Keratinocyte (primary cell): ENCODE measurements around the gene SULT1A1. TPM values are rescaled to one million over a fixed set of nuclear protein-coding genes. Genes with fewer than 3 reads are reported as not detected.

Experiments
- DNase-seq: peaks from one replicate; pipeline ENCODE4 v3.0.0-alpha.2; 2011; ENCODE audit warnings: low read depth, missing footprints, low spot score
- FAIRE-seq: peaks from 2 replicates; lab custom pipeline; 2011; peaks lifted over from hg19 to GRCh38; lab: Jason Lieb, UNC
- H2AFZ ChIP-seq: 2 replicates; pipeline ENCODE4 v1.6.0; 2012; ENCODE audit warnings: low read length, control low read depth, inconsistent platforms; ENCODE audit not compliant: control insufficient read depth
- H3K27ac ChIP-seq: 2 replicates; pipeline ENCODE4 v1.5.1; 2011; ENCODE audit warnings: low read length; ENCODE audit not compliant: control insufficient read depth, insufficient read depth
- H3K27me3 ChIP-seq: 3 replicates; pipeline ENCODE4 v1.6.0; 2011; ENCODE audit warnings: low read length; ENCODE audit not compliant: control insufficient read depth, insufficient read depth; ENCODE audit errors: extremely low read depth
- H3K36me3 ChIP-seq, 2 experiments: 2 replicates in 1 of 2; 3 replicates in 1 of 2; pipeline ENCODE4 v1.5.1; 2011; ENCODE audit warnings: low read length in 2 of 2, mild to moderate bottlenecking in 1 of 2; ENCODE audit not compliant: control insufficient read depth in 2 of 2, insufficient read depth in 2 of 2; ENCODE audit errors: extremely low read depth in 1 of 2
- H3K4me1 ChIP-seq: 3 replicates; pipeline ENCODE4 v1.5.1; 2011; ENCODE audit warnings: low read length; ENCODE audit not compliant: control insufficient read depth, insufficient read depth; ENCODE audit errors: extremely low read depth
- H3K4me2 ChIP-seq: 3 replicates; pipeline ENCODE4 v1.6.0; 2011; ENCODE audit warnings: low read depth, low read length; ENCODE audit not compliant: control insufficient read depth, insufficient read depth; ENCODE audit errors: extremely low read depth
- H3K4me3 ChIP-seq, 3 experiments: fragments of 200-600 bp in 1 of 3; sonication (generic) in 1 of 3; 2 replicates in 2 of 3; 3 replicates in 1 of 3; pipeline ENCODE4 v1.5.1; 2011 to 2016; ENCODE audit warnings: low read length in 3 of 3, mild to moderate bottlenecking in 3 of 3, control low read depth in 2 of 3, inconsistent platforms in 1 of 3, low read depth in 1 of 3, mixed read lengths in 1 of 3, mixed run types in 1 of 3, moderate library complexity in 1 of 3; ENCODE audit not compliant: control insufficient read depth in 2 of 3, insufficient read depth in 2 of 3; ENCODE audit errors: extremely low read depth in 1 of 3
- H3K79me2 ChIP-seq: 2 replicates; pipeline ENCODE4 v1.6.0; 2012; ENCODE audit warnings: low read length; ENCODE audit not compliant: control insufficient read depth, insufficient read depth
- H3K9ac ChIP-seq: 3 replicates; pipeline ENCODE4 v1.6.0; 2011; ENCODE audit warnings: low read length; ENCODE audit not compliant: control insufficient read depth, insufficient read depth; ENCODE audit errors: extremely low read depth
- H3K9me1 ChIP-seq: 3 replicates; pipeline ENCODE4 v1.6.0; 2011; ENCODE audit warnings: low read length; ENCODE audit not compliant: control insufficient read depth, insufficient read depth; ENCODE audit errors: extremely low read depth
- H3K9me3 ChIP-seq: 2 replicates; pipeline ENCODE4 v1.5.1; 2012; ENCODE audit warnings: low read depth, low read length; ENCODE audit not compliant: control insufficient read depth
- H4K20me1 ChIP-seq: 3 replicates; pipeline ENCODE4 v1.6.0; 2011; ENCODE audit warnings: low read length; ENCODE audit not compliant: control insufficient read depth, insufficient read depth; ENCODE audit errors: extremely low read depth
- CTCF ChIP-seq, 3 experiments: IDR thresholded peaks in 1 of 3; conservative IDR thresholded peaks in 1 of 3; optimal IDR thresholded peaks in 1 of 3; 2 replicates in 2 of 3; 3 replicates in 1 of 3; pipeline versions ENCODE3 to v1.5.1; 2011; ENCODE audit warnings: low read length in 3 of 3, mild to moderate bottlenecking in 3 of 3, moderate library complexity in 2 of 3, control low read depth in 1 of 3, inconsistent platforms in 1 of 3; ENCODE audit not compliant: insufficient read depth in 2 of 3; ENCODE audit errors: extremely low read depth in 1 of 3
- EZH2 ChIP-seq: IDR thresholded peaks from one replicate; pipeline ENCODE4 v1.6.1; 2012; ENCODE audit warnings: inconsistent platforms, mild to moderate bottlenecking, low read length, moderate library complexity
- dilution Hi-C: fragments of 300-500 bp; cut with MboI; formaldehyde crosslinking; loops from one replicate; pipeline ENCODE4 v1.7.0; 2020; ENCODE audit warnings: low sequenced_read_pairs; ENCODE audit not compliant: extremely low pct_ligation_motif_present
- polyA plus RNA-seq, 5 experiments: library from polyadenylated mRNA; depleted of rRNA in 3 of 5; stranded (reverse) in 3 of 5; stranded (forward) in 1 of 5; unstranded in 1 of 5; fragments of >200 nt; gene quantifications; 1 replicate in 1 of 5; 2 replicates in 3 of 5; 3 replicates in 1 of 5; pipeline versions ENCODE4 v1.2.1 to v1.2.3, GENCODE V29; 2011 to 2012; ENCODE audit warnings: missing spikeins in 2 of 5, low read depth in 1 of 5, low replicate concordance in 1 of 5

The SULT1A1 gene
- polyA plus RNA-seq, 1 donor (not counting 4 experiments of a cell fraction or from before 2014, with no cell fraction given) = 1.6 TPM

- no peaks in the 10 kb centered on the region for H3K27me3 ChIP-seq
- FAIRE-seq (no peak), DNase-seq (no peak)
- peaks cover 0 to under 1% of the 10 kb centered on the region in 2 experiments for H3K36me3 ChIP-seq
- TF ChIP-seq CTCF (optimal IDR thresholded peaks at IDR 0.05 in 1 of 3, IDR thresholded peaks at IDR 0.05 in 1 of 3, conservative IDR thresholded peaks at IDR 0.05 in 1 of 3; ENCODE audit: extremely low read depth in 1 of 3, insufficient read depth in 2 of 3, low read length in 3 of 3) = no peak
- no peak for TF ChIP-seq EZH2
- no peak overlapping the region for H3K9ac ChIP-seq
- no peak overlapping the region for H2AFZ ChIP-seq
- H3K9me3 ChIP-seq = no peaks in the 10 kb centered on the region
- dilution Hi-C loops = no loop called here
- peaks cover 8% of the 10 kb centered on the region for H3K79me2 ChIP-seq
- H3K9me1 ChIP-seq = no peaks in the 10 kb centered on the region
- H3K4me1 ChIP-seq = no peaks in the 10 kb centered on the region
- no peak overlapping the region for H3K27ac ChIP-seq
- no peak overlapping the region for H3K4me3 ChIP-seq
- H3K4me2 ChIP-seq = no peak overlapping the region
- H4K20me1 ChIP-seq = no peaks in the 10 kb centered on the region
Measured at GRCh38 chr16:28556914-28557320, 52.9 kb downstream of the SULT1A1 start.

- no peak overlapping the region for H3K4me3 ChIP-seq
- no peaks in the 10 kb centered on the region for H3K27me3 ChIP-seq
- no peak overlapping the region for H3K27ac ChIP-seq
- no peaks in the 10 kb centered on the region for H3K36me3 ChIP-seq
- dilution Hi-C loops = no loop called here
- H3K9me3 ChIP-seq = no peaks in the 10 kb centered on the region
- FAIRE-seq (no peak), DNase-seq (no peak)
- TF ChIP-seq EZH2 (no peak), CTCF (optimal IDR thresholded peaks at IDR 0.05 in 1 of 3, IDR thresholded peaks at IDR 0.05 in 1 of 3, conservative IDR thresholded peaks at IDR 0.05 in 1 of 3; ENCODE audit: extremely low read depth in 1 of 3, insufficient read depth in 2 of 3, low read length in 3 of 3) (no peak)
- H3K9me1 ChIP-seq = no peaks in the 10 kb centered on the region
- H3K79me2 ChIP-seq = peaks cover 8% of the 10 kb centered on the region
- no peak overlapping the region for H2AFZ ChIP-seq
- no peaks in the 10 kb centered on the region for H4K20me1 ChIP-seq
- no peaks in the 10 kb centered on the region for H3K4me1 ChIP-seq
- H3K9ac ChIP-seq = no peak overlapping the region
- no peak overlapping the region for H3K4me2 ChIP-seq
Measured at GRCh38 chr16:28555561-28555960, 54.3 kb downstream of the SULT1A1 start.

Other genes starting within 250 kb of the SULT1A1 start
- 0.09 to 0.40 TPM (median 0.38 TPM) in 3 replicates for gene NPIPB6, start 246.5 kb downstream of the SULT1A1 start, polyA plus RNA-seq
- 50.8 to 148 TPM (median 91.8 TPM) in 3 replicates for gene EIF3CL, start 206.2 kb downstream of the SULT1A1 start, polyA plus RNA-seq
- 0.15 to 0.18 TPM in 2 of 3 replicates, not detected in the other for gene NPIPB7, start 137.7 kb downstream of the SULT1A1 start, polyA plus RNA-seq
- gene CLN3, start 118.0 kb downstream of the SULT1A1 start, polyA plus RNA-seq = 12.6 to 21.4 TPM (median 18.7 TPM) in 3 replicates
- 0.03 to 0.04 TPM in 2 of 3 replicates, not detected in the other for gene APOBR, start 115.4 kb downstream of the SULT1A1 start, polyA plus RNA-seq
- not detected in 3 replicates for gene IL27, start 103.2 kb downstream of the SULT1A1 start, polyA plus RNA-seq
- 23.0 to 156 TPM (median 126 TPM) in 3 replicates for gene NUPR1, start 71.1 kb downstream of the SULT1A1 start, polyA plus RNA-seq
- 1.4 to 4.7 TPM (median 3.0 TPM) in 3 replicates for gene SGF29, start 56.1 kb downstream of the SULT1A1 start, polyA plus RNA-seq
- gene SULT1A2, start 13.0 kb downstream of the SULT1A1 start, polyA plus RNA-seq = 0.10 TPM in 1 of 3 replicates, not detected in the others
- 0.41 to 0.49 TPM in 2 of 3 replicates, not detected in the other for gene NPIPB8, start 28.0 kb upstream of the SULT1A1 start, polyA plus RNA-seq
- 285 to 510 TPM (median 314 TPM) in 3 replicates for gene EIF3C, start 101.4 kb upstream of the SULT1A1 start, polyA plus RNA-seq
- gene NPIPB9, start 141.7 kb upstream of the SULT1A1 start, polyA plus RNA-seq = 0.20 to 0.46 TPM (median 0.38 TPM) in 3 replicates
- 10.5 to 28.1 TPM (median 11.8 TPM) in 3 replicates for gene ATXN2L, start 213.0 kb upstream of the SULT1A1 start, polyA plus RNA-seq
- gene TUFM, start 236.3 kb upstream of the SULT1A1 start, polyA plus RNA-seq = 104 to 145 TPM (median 134 TPM) in 3 replicates